Pancreas (tissue), 10 donors: ENCODE results near the gene FARS2. TPM values are rescaled to one million over a fixed set of nuclear protein-coding genes. Genes with fewer than 3 reads are reported as not detected.

Experiments
- ATAC-seq, 4 donors: fragments of 200-7000 bp; cut with Tn5 transposase; one replicate each; pipeline versions ENCODE4 v1.8.0 to v1.9.1; 2020; ENCODE audit warnings: mild to moderate bottlenecking in 4 of 4, moderate library complexity in 4 of 4
- DNase-seq, 6 donors: peaks; one replicate each; pipeline ENCODE4 v3.0.0-alpha.2; 2020
- FAIRE-seq: peaks from 2 replicates; lab custom pipeline; 2012; peaks lifted over from hg19 to GRCh38; lab: Jason Lieb, UNC
- H3K27ac ChIP-seq, 4 donors: fragments of 200-600 bp; sonication (generic); 1 replicate in 3 of 4; 2 replicates in 1 of 4; pipeline versions ENCODE4 v1.5.0 to v1.8.0; 2020
- H3K27me3 ChIP-seq, 4 donors: fragments of 200-600 bp; one replicate each; pipeline ENCODE4 v1.8.0; 2021
- H3K36me3 ChIP-seq, 3 donors: fragments of 200-600 bp; sonication (generic) in 1 of 3; one replicate each; pipeline versions ENCODE4 v1.5.0 to v1.8.0; 2020 to 2021
- H3K4me1 ChIP-seq, 3 donors: fragments of 200-600 bp; one replicate each; pipeline ENCODE4 v1.8.0; 2021
- H3K4me3 ChIP-seq, 4 donors: fragments of 200-600 bp; sonication (generic) in 2 of 4; one replicate each; pipeline versions ENCODE4 v1.5.0 to v1.8.0; 2020 to 2021
- H3K9me3 ChIP-seq, 4 donors: fragments of 200-600 bp; one replicate each; pipeline ENCODE4 v1.8.0; 2021
- WGBS, 2 donors: extraction: QIAGEN DNeasy Blood & Tissue Kit; methylation state at CpG; one replicate each; pipeline ENCODE4 v1.1.7; 2013; 5-methylcytosine and 5-hydroxymethylcytosine counted together
- intact Hi-C, 3 donors: fragments of 100-400 bp; cut with DNase I; formaldehyde crosslinking; loops; one replicate each; pipeline versions ENCODE4 v1.11.1 to v1.14.2; 2022
- polyA plus RNA-seq, 2 donors: library from polyadenylated mRNA; stranded (reverse); fragments of 200-250 nt; gene quantifications; one replicate each; pipeline ENCODE4 v1.2.3, GENCODE V29; 2013
- total RNA-seq, 6 donors: library from RNA; stranded (reverse); fragmentation: NEBNext Ultra II Directional in 4 of 6; extraction: Animal tissue kit (Norgen Biotek cat#: 25700) in 4 of 6; gene quantifications; one replicate each; pipeline versions ENCODE4 v1.2.1 to v1.2.4, GENCODE V29; 2021 to 2023
- TF ChIP-seq, protein P1 (sequence below), 4 donors: fragments of 200-600 bp; sonication (generic) in 3 of 4; IDR thresholded peaks; one replicate each; pipeline versions ENCODE4 v1.5.0 to v1.8.0; 2021; ENCODE audit warnings: antibody characterized with exemption in 4 of 4
- donor health status: healthy with polysubstance abuse.
- donor health status: DM: no; HTN: no; CAD: no; lungs with moderate emphysema.
- donor health status: DM: no; HTN: no; CAD: no.
- donor health status: control.
- donor health status: control.
- donor health status: Bipolar disorder and iron deficiency.
- donor health status: DM: yes; HTN: yes; CAD: no.
- donor health status: DM: no; HTN: no; CAD: no.
- donor health status: DM: no; HTN: no; CAD: no.
- donor health status: DM: yes; HTN: yes; CAD: no.

Gene FARS2
- total and polyA plus RNA-seq, 8 donors = 4.1 to 10.3 (median 7.5) TPM

DNA sequence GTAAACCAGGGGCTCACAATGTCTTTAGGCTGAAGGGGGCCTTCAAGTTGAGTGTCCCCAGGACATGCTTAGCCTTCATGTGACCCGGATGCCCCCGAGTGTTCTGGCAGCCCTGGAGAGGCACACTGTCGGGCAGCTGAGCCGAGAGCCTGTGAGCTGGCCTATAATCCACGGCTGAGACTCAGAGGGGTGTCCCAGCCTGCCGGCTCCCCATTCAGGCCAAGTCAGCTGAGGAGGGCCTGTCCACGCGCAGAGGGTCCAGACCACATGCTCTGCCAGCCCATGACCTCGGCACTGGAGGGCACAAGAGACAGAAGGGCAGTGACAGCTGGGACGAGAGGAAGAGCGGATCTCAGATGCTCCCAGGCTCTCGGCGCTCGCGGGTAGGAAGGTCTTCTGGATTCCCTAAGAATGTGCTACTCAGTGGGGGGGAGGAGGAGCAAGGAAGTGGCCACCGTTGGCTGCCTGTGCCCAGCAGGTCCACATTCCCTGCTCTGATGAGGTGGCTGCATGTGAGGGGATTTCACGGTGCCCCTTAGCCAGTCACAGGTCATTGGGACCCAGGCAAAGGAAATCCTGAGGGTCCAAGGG, 520.7 kb downstream of the FARS2 start:
- intact Hi-C loops = no loop called here
- Histone ChIP-seq H3K4me1 (no peaks in the 10 kb centered on the region), H3K9me3 (no peaks in the 10 kb centered on the region), H3K27ac (no peak overlapping the region), H3K4me3 (no peak overlapping the region), H3K36me3 (no peaks in the 10 kb centered on the region), H3K27me3 (no peaks in the 10 kb centered on the region)
- no peak for FAIRE-seq
- WGBS, 2 donors = 89 to 90% methylated on average over 17 of the region's 17 CpGs
- DNase-seq = no peak
- no peak for ATAC-seq
- TF ChIP-seq, protein P1, sequence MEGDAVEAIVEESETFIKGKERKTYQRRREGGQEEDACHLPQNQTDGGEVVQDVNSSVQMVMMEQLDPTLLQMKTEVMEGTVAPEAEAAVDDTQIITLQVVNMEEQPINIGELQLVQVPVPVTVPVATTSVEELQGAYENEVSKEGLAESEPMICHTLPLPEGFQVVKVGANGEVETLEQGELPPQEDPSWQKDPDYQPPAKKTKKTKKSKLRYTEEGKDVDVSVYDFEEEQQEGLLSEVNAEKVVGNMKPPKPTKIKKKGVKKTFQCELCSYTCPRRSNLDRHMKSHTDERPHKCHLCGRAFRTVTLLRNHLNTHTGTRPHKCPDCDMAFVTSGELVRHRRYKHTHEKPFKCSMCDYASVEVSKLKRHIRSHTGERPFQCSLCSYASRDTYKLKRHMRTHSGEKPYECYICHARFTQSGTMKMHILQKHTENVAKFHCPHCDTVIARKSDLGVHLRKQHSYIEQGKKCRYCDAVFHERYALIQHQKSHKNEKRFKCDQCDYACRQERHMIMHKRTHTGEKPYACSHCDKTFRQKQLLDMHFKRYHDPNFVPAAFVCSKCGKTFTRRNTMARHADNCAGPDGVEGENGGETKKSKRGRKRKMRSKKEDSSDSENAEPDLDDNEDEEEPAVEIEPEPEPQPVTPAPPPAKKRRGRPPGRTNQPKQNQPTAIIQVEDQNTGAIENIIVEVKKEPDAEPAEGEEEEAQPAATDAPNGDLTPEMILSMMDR (IDR thresholded peaks at IDR 0.05) = no peak

DNA sequence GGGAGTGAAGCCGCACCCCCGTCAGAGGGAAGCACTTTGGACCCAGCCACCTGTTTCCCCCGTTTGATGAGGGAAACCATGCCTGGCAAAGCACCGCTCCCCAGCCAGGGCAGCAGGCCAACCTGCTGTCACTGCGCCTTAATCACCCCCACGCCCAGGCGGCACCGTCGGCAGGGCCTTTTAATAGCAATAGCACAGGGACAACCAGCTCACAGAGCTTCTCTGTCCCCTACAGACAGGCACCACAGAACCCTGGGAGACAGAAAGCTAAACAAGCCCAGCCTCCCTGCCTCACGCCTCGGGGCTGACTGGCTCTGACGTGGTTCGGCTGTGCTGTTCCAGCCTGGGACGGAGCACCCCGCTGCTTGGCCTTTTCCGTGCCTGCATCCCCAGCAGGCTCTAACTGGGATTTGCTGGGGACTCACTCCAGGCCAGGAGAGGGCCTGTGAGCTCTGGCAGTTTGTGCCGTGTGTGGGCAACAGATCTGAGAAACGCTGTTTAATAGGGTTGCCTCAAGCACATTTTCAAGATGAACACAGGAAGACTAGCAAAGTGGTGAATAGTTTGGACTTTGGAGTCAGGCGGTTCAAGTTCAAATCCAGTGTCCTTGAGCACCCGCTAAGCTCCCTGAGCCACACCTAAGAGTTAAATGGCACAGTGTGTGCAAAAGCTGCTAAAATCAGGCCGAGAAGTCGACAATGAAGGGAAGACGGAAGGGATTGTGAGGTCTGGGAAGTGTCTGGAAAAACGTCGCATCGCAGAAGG, 521.7 kb downstream of the FARS2 start:
- TF ChIP-seq, protein P1 (IDR thresholded peaks at IDR 0.05) = no peak
- Histone ChIP-seq H3K27ac (no peak overlapping the region), H3K36me3 (no peaks in the 10 kb centered on the region), H3K27me3 (no peaks in the 10 kb centered on the region), H3K4me3 (no peak overlapping the region), H3K9me3 (no peaks in the 10 kb centered on the region), H3K4me1 (no peaks in the 10 kb centered on the region)
- FAIRE-seq = no peak
- DNase-seq = peak in 3 of 6 donors; percentile 11 to 31 (median 20)
- intact Hi-C loops = no loop called here
- 60 to 65% methylated on average over 26 of the region's 26 CpGs for WGBS, 2 donors
- peak in 3 of 4 donors; percentile 62 to 88 (median 86) for ATAC-seq

DNA sequence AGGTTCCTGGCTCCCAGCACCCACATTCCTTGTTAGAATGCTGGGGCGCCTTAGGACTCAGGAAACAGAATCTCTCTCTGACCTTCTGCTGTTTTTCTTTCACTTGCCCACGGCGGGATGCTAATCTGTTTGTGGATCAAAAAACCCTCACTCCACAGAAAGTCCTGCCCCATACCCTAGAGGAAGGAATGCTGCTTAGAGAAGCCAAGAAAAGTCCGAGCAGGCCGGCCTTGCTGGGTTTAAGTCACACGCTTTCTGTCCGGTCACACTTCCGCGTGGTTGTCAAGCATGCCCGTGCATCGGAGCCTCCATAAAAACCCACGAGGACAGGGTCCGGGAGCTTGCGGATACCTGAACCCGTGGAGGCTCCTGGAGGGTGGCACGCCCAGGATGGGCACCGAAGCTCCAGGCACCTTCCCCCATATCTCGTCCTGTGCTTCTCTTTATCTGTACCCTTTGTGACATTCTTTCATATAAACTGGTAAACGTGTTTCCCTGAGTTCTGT, 522.3 kb downstream of the FARS2 start:
- Histone ChIP-seq H3K36me3 (no peaks in the 10 kb centered on the region), H3K27me3 (no peaks in the 10 kb centered on the region), H3K9me3 (no peaks in the 10 kb centered on the region), H3K4me1 (no peaks in the 10 kb centered on the region), H3K4me3 (no peak overlapping the region), H3K27ac (no peak overlapping the region)
- TF ChIP-seq, protein P1 (IDR thresholded peaks at IDR 0.05) = no peak
- intact Hi-C loops = no loop called here
- 88% methylated on average over 19 of the region's 19 CpGs for WGBS, 2 donors
- no peak for DNase-seq
- ATAC-seq = no peak
- FAIRE-seq = no peak

DNA sequence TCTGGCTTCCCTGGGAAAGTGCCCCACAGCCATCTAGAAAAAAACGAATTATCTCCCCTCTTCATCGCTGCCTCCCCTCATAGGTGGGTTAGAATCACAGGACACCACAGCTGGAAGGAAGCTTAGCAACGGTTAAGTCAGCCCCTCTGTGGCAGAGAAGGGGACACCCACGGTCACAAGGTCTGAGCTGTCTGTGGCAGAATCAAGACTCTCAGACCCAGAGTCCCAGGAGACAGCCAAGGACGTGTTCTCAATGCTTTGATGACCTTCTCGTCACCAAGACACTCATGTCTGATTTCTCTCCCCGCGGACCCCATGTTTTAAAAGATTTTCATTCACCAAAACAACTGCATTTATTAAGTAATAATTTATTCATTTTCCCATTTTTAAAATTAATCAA, 523.9 kb downstream of the FARS2 start:
- FAIRE-seq (no peak), ATAC-seq (no peak), DNase-seq (no peak)
- Histone ChIP-seq H3K9me3 (no peaks in the 10 kb centered on the region), H3K4me1 (no peaks in the 10 kb centered on the region), H3K4me3 (no peak overlapping the region), H3K36me3 (no peaks in the 10 kb centered on the region), H3K27ac (no peak overlapping the region), H3K27me3 (no peaks in the 10 kb centered on the region)
- 82 to 93% methylated on average over 8 of the region's 8 CpGs for WGBS, 2 donors
- TF ChIP-seq, protein P1 (IDR thresholded peaks at IDR 0.05) = no peak
- intact Hi-C loops = no loop called here
